Measurements from ENCODE around the gene FAM136A. TPM values are rescaled to one million over a fixed set of nuclear protein-coding genes. Genes with fewer than 3 reads are reported as not detected.
"Not testable (repeated sequence)": the region's sequence is repeated elsewhere in the genome, so short reads cannot be mapped to it uniquely, and the experiment has no call there.

The FAM136A gene
- 31.4 TPM for total RNA-seq

DNA sequence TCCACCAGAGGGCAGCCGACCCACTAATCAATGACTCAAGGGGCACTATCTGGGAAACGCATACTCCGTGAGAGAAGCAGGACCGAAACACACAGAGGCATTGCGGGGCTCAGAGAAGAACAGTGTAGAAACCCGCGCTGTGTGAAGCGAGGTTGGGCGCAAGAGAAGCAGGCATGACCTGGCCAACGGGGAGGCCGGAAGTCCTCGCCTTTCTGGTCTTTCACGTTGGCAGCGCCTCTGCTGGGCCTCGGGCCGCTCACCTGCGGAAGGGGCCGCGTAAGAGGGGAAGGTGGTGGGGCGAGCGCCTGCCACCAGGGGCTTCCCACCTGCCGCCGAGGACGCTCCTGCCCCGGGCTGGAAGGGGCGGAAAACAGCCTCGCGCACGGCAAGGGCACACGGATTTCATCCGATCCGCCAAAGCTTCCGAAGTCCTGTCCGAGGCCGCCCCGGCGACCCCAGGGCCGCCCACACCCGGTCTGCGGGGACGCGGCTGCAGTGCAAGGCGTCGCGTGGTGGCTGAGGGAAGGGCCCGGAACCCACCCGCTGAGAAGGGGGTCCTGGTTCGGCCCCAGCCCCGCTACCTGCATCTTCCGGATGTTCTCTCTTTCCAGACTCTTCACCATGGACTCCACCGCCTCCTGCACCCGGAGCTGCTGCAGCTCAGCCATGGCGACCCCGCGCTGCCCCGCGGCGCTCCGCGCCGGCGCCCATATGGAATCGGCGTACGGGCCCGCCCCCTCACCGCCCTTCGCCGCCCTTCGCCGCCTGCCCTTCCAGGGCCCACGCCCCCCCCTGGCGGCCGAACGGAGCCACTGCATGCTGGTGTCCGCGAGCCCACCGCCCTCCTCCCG lies at the start of gene FAM136A:
FAM136A (minus strand) TSS at position 724 of the 851 bp plus-strand sequence; CDS start at position 668, 56 bp downstream.
- DNase-seq (ENCODE audit: low spot score in 2 of 2), result peak; percentile 76 to 88
- FAIRE-seq, result no peak

DNA sequence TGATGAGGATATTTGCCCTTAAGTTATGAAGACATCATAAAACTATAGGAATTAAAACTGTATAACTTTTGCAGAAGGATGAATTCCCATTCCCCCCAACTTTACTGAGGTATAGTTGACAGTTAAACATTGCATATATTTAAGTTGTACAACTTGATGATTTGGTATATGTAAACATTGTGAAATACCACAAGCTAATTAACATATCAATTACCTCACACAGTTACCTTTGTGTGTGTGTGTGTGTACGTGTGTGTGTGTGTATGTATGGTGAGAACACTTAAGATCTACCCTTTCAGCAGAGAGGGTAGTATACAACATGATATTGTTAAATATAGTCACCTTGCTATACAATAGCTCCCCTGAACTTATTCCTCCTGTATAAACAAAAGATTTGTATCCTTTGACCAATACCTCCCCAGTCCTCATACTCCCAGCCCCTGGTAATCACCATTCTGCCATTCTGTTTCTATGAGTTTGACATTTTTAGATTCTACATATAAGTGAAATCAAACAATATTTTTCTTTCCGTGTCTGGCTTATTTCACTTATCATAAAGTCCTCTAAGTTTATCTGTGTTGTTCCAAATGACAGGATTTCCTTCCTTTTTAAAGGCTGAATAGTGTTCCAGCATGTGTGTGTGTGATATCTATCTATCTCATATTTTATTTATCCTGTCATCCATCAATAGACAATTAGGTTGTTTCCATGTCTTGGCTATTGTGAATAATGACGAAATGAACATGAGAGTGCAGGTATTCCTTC lies 48.2 kb upstream of the FAM136A start:
- no peak for FAIRE-seq
- DNase-seq (ENCODE audit: low spot score in 2 of 2), result no peak

DNA sequence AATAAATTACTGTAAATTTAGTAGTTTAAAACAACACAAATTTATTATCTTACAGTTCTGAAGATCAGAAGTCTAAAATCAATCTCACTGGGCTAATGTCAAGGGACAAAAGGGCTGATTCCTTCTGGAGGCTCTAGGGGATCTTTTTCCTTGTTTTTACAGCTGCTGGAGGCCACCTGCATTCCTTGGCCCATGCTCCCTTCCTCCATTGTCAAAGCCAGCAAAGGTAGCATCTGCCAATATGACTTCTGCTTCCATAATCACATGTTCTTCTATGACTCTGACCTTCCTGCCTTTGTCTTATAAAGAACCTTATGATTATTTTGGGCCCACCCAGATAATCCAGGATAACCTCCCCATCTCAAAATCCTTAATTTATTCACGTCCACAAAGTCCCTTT lies 46.0 kb upstream of the FAM136A start:
- FAIRE-seq (no peak), DNase-seq (ENCODE audit: low spot score in 2 of 2) (no peak)

DNA sequence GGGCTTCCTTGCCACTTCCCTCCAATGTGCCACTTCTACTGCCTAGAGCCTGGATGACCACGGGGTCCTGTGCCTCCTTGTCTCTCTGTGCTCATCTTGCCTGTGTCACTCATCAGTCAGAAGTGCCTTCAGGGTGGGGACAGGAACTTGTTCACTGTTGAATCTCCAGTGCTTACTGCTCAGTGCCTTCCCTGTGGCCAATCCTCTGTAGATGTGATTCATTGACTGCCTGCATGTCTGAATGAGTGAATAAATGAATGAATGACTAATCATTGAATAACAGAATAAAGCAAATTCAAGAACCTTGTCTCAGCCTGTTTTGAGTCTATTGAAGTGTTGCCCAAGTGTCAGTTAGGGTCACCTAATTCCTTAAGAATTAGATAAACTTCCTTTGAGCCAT lies 42.3 kb upstream of the FAM136A start:
- FAIRE-seq (no peak), DNase-seq (ENCODE audit: low spot score in 2 of 2) (no peak)

DNA sequence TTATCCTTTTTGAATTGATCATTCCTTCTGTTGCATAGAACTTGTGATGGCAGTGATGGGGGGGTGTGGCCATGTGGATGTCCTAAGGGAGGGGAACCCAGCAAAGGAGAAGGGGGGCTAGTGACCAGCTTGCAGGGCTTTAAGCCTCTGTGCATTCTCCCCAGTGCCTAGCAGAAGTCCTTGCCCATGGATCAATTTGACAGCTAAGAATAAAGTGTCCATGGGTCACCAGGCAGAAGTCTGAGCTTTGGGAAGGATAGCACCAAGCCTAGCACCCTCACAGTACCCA lies 39.6 kb upstream of the FAM136A start:
- FAIRE-seq (no peak), DNase-seq (ENCODE audit: low spot score in 2 of 2) (no peak)

DNA sequence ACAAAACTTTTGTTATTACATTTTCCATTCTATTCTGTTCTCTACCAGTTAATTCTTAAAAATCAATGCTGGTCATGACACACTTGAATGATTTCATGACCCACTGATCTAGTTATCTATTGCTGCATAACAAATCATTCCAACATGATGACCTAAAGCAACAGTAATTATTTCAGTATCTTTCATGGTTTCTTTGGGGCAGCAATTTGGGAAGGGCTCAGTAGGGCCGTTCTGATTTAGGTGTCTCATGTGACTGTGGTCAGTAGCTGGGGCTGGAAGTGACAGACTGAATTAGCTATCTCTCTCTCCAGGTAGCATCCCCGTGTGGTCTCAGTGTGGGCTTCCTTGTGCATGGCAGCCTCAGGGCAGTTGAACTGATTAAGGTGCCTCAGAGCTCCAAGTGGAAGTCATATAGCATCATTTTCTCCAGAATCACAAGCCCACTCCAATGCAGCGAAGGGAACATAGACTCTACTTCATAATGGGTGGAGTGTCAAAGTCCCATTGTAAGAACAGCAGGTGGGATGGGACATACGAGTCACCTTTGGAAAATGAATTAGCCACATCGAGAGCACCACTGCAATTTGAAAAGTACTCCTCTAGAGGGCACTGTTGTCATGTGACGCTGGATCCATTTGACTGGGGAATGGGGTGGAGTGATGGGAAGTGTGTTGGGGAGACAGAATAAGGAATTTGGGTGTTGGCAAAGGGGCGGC lies 39.1 kb upstream of the FAM136A start:
- no peak for FAIRE-seq
- DNase-seq (ENCODE audit: low spot score in 2 of 2), result peak; percentile 47 to 66

DNA sequence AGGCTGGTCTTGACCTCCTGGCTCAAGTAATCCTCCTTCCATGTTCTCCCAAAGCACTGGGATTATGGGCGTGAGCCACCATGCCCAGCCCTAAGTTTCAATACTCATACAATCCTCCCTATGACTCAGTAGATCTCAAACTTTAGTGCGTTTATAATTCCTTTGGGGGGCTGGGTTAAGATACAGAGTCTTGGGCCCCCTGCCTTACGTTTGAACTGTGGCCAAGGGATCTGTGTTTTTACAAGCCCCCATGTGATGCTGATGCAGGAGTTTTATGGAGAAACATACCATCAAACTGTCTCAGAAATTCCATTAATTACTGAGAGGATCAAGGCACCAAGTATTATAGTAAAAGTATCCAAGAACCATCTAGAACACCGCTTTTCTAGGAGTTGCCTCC lies 38.2 kb upstream of the FAM136A start:
- FAIRE-seq (no peak), DNase-seq (ENCODE audit: low spot score in 2 of 2) (no peak)

DNA sequence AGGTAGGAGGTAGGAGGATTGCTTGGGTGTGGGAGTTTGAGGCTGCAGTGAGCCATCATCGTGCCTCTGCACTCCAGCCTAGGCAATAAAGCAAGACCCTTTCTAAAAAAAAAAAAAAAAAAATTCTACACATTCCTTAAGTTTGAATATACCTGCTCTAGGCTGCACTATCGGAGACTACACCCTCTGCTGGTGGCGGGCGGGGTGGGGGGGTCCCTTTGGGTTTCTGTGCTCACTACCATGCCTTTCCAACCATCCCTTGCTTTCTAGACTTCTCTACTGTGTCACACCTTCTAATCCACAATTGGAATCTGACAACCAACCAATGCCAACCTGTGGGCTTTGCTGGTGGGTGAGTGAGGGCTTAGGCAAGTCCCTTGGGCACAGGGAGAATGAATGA lies 34.7 kb upstream of the FAM136A start:
- DNase-seq (ENCODE audit: low spot score in 2 of 2) (no peak), FAIRE-seq (no peak)

DNA sequence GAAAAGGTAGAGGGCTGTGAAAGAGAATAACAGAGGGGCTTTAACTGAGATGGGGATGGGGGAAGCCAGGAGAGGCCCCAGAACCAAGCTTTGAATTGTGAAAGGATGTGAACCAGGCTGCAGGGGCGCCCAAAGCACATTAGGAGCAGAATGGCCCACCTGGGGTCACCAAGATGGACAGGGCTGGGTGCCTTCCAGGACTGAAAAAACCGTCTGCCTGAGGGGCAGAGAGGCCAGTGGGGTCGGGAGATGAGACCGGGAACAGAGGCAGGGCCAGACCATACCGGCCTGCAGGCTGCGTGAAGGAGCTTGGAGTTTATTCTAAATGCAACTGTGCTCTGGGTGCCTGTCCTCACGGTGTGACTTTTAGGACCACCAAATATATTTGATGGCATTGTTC lies 29.1 kb upstream of the FAM136A start:
- no peak for DNase-seq (ENCODE audit: low spot score in 2 of 2)

DNA sequence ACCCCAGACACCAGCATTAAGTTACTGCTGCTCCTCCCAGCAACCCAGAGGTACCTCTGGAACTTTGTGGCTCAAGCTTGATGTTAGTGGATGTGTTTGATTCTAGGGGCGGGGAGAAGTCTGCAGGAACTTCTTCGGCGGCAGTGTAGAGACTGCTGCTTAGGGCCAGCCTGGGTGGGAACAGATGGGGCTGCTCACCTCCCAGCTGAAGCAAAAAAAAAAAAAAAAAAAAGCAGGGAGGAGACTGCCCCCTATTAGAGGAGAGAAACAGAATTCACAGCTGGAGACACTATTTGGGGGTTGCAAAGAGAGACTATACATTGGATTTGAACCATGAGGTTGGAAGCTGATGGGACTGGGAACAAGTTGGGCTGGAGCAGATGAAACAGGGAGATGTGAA lies 28.6 kb upstream of the FAM136A start:
- FAIRE-seq (no peak), DNase-seq (ENCODE audit: low spot score in 2 of 2) (no peak)

More for the DNA sequence above, 29.1 kb upstream of the FAM136A start:
- FAIRE-seq, result no peak

DNA sequence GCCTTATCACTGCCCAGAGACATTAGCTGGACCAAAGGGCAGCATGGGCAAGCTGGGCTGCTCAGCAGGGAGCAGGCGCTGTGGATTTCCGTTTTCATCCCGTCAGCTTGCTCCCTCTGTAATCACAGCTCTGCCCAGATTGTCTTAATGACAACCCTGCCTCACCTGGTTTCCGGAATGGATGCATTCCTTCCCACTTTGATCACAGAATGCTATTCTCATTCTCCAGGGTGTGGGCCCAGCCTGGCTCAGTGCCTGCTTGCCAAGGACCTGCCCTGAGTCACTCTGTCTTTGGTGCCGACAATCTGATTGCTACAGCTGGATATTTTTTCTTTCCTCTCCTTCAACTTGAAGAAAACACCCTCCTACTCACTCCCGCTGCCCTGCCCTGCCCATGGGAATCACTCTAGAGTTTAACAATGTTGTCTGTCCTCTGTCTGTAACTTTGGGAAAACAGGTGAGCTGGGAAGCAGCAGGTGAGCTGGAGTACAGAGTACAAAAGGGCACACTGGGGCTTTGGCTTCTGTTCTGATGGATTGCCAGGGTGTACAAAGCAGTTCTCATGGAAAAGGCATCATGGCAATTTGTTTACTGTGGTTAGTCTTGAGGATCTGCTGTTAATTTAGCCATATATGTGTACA lies 27.2 kb upstream of the FAM136A start:
- FAIRE-seq (no peak), DNase-seq (ENCODE audit: low spot score in 2 of 2) (no peak)

DNA sequence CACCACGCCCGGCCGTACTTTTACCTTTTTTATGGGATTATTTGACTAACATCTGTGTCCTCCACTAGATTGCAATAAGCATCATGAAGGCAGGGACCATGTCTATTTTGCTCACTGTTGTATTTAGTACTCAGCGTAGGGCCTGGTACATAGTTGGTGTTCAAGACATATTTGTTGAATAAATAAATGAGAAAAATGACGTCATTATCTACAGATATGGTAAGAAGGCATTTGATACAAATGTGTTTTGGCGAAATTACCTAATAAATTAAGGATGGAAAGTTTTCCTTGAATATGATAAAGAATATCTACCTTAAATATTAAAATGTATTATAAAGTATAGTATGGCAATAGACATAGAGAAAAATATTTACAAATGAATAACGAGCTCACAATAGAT lies 24.0 kb upstream of the FAM136A start:
- DNase-seq (ENCODE audit: low spot score in 2 of 2), result no peak
- FAIRE-seq, result no peak

DNA sequence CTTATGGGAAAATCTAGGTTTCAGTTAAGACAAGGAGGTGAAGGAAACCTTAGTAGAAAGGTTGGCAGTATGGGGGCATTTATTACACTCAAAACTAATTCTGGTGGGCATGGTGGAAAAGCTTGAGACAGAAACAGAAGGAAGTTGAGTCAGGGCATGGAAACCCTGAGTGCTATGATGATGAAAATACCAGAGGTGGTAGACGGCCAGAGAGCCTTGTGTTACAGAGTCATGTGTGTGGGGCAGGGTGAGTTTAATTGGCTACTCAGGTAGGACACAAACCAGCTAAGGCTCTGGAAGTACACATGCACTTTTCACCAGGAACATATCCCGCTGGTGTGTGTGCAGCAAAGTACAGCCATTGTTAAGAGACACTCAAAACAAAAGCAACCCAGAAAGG lies 20.7 kb upstream of the FAM136A start:
- FAIRE-seq (no peak), DNase-seq (ENCODE audit: low spot score in 2 of 2) (no peak)

DNA sequence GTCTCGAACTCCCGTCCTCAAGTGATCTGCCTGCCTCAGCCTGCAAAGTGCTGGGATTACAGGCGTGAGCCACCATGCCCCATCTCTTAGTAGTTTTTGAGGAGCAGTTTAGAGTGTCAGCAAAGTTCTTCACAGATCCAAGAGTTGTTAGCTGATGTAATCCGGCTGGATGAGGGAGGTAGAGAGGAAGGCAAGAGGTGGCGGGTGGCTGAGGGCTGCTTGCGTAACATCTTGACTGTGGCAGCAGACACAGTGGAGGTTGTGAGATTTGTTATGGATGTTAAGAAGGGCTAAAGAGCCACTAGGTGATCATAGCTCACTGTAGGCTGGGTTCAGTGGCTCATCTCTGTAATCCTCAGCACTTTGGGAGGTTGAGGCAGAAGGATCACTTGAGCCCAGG lies 19.5 kb upstream of the FAM136A start:
- DNase-seq (ENCODE audit: low spot score in 2 of 2), result no peak
- no peak for FAIRE-seq

DNA sequence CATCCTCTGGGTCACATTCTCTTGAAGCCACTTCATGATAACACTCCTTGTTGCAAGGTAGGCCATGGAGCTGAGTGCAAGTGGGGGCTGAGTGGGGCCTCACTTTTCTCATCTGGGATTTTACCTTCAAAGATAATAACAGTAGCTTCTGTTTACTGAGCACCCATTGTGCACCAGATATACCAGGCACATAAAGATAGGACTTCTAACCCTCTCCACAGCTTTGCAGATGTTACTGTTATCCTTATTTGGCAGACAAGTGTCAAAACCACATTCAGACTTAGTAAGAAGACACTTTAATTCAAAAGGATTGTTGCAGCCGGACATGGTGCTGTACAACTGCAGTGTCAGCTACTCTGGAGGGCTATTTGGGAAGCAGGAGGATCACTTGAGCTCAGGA lies 12.8 kb upstream of the FAM136A start:
- FAIRE-seq, result no peak
- DNase-seq (ENCODE audit: low spot score in 2 of 2), result no peak

DNA sequence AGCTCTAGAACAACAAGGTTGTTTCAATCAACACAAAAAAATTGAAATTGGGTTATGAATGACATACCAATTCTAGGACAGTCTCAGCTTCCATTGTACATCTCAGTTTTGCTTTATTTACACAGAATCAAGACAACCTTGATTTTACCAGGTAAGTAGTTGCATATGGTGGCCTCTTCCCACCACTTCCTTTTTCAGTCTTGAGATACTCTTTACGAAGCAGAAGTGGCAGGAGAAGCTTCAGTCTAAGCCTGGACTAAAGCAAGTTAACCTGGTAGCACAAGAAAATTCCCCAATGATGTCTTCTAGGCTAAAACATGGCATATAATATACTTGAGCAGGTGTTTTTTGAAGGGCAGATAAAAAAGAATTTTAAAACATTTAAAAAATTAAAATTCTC lies 10.7 kb upstream of the FAM136A start:
- DNase-seq (ENCODE audit: low spot score in 2 of 2), result no peak
- FAIRE-seq, result no peak

DNA sequence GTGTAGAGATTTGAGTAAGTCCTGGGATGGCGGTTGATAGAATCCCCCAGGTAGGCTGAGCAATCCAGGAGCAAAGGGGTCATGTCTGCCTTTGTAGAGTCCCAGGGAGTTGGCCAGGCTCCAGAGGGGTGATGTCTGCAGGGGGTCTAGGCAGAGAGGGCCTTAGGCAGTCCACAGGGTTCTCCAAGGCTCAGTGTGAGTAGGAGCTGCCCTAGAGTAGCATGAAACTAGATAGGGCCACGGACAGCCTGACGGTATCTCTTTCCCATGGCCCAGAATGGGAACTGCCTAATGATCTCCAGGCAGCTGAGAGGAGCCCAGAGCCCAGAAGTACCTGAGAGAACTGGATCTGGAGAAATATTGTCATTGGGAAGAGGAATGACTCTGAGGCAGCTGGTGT lies 9.0 kb upstream of the FAM136A start:
- FAIRE-seq, result no peak
- no peak for DNase-seq (ENCODE audit: low spot score in 2 of 2)

DNA sequence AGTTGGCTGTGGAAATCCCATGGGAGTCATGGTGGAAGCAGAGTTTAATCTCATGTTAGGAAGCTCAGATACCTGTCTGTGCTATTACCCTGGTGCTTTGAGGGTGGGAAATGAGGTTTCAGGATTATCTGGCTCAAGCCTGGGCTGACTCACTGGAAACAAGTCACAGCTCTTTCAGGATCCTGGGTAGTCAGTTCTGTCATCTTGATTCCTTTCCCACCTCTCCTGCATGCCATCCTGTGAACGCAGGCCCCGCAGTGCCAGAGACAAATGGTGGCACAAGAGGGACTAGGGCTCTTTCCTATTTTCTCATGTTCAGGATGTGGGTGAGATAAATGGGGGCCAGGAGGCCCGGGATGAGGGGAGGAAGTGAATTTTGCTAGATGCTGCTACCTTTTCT lies 3.7 kb upstream of the FAM136A start:
- FAIRE-seq (no peak), DNase-seq (ENCODE audit: low spot score in 2 of 2) (no peak)

DNA sequence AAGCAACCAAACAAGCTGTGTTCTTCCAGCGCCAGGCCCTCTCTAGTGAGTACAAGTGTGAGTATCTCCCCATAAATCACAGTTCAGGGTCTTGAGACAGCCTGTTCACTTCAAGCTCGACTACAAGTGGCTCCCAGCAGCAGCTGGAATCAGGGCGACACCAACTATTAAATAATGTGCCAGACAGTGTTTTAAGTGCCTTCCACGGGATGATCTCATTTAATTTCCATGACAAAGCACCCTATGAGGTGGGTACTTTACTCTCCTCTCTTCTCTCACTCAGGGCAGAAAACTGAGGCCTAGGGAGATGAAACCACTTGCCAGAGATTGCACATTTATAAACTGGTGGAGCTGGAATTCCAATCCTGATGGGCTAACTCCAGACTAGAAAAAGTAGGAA lies 2.6 kb upstream of the FAM136A start:
- FAIRE-seq (no peak), DNase-seq (ENCODE audit: low spot score in 2 of 2) (no peak)

DNA sequence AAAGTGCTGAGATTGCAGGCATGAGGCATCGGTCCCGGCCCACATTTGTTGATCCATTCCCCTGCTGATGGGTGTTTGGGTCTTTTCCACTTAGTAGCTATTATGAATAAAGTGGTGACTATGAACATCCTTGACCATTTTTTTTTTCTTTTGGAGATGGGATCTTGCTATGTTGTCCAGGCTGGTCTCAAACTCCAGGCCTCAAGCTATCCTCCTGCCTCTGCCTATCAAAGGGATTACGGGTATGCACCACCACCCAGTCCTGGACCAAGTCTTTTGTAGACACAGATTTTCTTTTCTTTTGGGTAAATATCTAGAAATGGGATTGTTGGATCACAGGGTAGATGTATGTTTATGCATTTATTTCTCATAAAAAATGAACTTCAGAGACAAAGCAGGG lies 1.3 kb upstream of the FAM136A start:
- no peak for DNase-seq (ENCODE audit: low spot score in 2 of 2)
- no peak for FAIRE-seq

DNA sequence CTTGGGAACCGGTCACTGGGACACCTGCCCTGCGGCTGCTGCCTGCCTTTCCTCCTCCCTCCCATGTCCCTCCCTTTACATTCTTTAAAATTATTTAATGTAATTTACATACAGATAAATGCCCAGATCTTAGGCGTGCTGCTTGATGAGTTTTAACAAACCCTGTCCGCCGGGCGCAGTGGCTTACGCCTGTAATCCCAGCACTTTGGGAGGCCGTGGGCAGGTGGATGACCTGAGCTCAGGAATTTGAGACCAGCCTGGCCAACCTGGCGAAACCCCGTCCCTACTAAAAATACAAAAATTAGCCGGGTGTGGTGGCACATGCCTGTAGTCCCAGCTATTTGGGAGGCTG lies 304 bp upstream of the FAM136A start:
- FAIRE-seq; DNase-seq (ENCODE audit: low spot score in 2 of 2): not testable (repeated sequence)
